HAP-1 (cell line): ENCODE results near the gene CHST10.
A peak's percentile ranks its signal among the peaks of the same experiment; 100 is the strongest.

Experiments
- DNase-seq, 2 experiments: peaks; one replicate each; pipeline ENCODE4 v3.0.0-alpha.2; 2016 to 2020; ENCODE audit warnings: low spot score in 2 of 2
- H3K27me3 ChIP-seq: fragments of 250-450 bp; sonication (Bioruptor Pico); 2 replicates; pipeline ENCODE4 v1.5.1; 2020; ENCODE audit warnings: low read depth, mild to moderate bottlenecking, moderate library complexity
- H3K36me3 ChIP-seq: fragments of 250-450 bp; sonication (Bioruptor Pico); replicated peaks from 2 replicates; pipeline ENCODE4 v1.5.1; 2020; ENCODE audit warnings: mild to moderate bottlenecking
- H3K4me1 ChIP-seq: fragments of 250-450 bp; sonication (Bioruptor Pico); 2 replicates; pipeline ENCODE4 v1.5.1; 2020; ENCODE audit warnings: mild to moderate bottlenecking
- H3K4me3 ChIP-seq: fragments of 250-450 bp; sonication (Bioruptor Pico); 2 replicates; pipeline ENCODE4 v1.5.1; 2020; ENCODE audit warnings: mild to moderate bottlenecking, moderate library complexity
- H3K9me3 ChIP-seq: fragments of 250-450 bp; sonication (Bioruptor Pico); 2 replicates; pipeline ENCODE4 v1.5.1; 2020; ENCODE audit warnings: mild to moderate bottlenecking, moderate library complexity
- in situ Hi-C: fragments of 300-500 bp; cut with MboI; formaldehyde crosslinking; loops from 3 replicates; pipeline ENCODE4 v1.14.3; 2020; ENCODE audit warnings: low sequenced_read_pairs, inconsistent platforms, mixed read lengths

CHST10 gene

GRCh38 chr2:100395532-100396350, 21.7 kb downstream of the CHST10 start:
- H3K36me3 ChIP-seq, result no peaks in the 10 kb centered on the region
- no peaks in the 10 kb centered on the region for H3K9me3 ChIP-seq
- H3K4me1 ChIP-seq, result no peaks in the 10 kb centered on the region
- no peak overlapping the region for H3K4me3 ChIP-seq
- in situ Hi-C loops, result no loop called here
- no peak for DNase-seq
- H3K27me3 ChIP-seq, result no peaks in the 10 kb centered on the region

- H3K36me3 ChIP-seq, result no peaks in the 10 kb centered on the region
- DNase-seq, result no peak
- no peaks in the 10 kb centered on the region for H3K4me1 ChIP-seq
- no peaks in the 10 kb centered on the region for H3K9me3 ChIP-seq
- no peak overlapping the region for H3K4me3 ChIP-seq
- in situ Hi-C loops, result no loop called here
- H3K27me3 ChIP-seq, result no peaks in the 10 kb centered on the region
Observed at GRCh38 chr2:100394111-100394641, 23.3 kb downstream of the CHST10 start.

GRCh38 chr2:100393362-100393761, 24.1 kb downstream of the CHST10 start:
- in situ Hi-C loops, result no loop called here
- H3K27me3 ChIP-seq, result no peaks in the 10 kb centered on the region
- H3K4me3 ChIP-seq, result no peak overlapping the region
- no peaks in the 10 kb centered on the region for H3K4me1 ChIP-seq
- no peak for DNase-seq
- H3K9me3 ChIP-seq, result no peaks in the 10 kb centered on the region
- H3K36me3 ChIP-seq, result no peaks in the 10 kb centered on the region

GRCh38 chr2:100392715-100393114, 24.8 kb downstream of the CHST10 start:
- DNase-seq, result no peak
- Histone ChIP-seq H3K27me3 (no peaks in the 10 kb centered on the region), H3K4me1 (no peaks in the 10 kb centered on the region), H3K9me3 (no peaks in the 10 kb centered on the region), H3K4me3 (no peak overlapping the region), H3K36me3 (no peaks in the 10 kb centered on the region)
- in situ Hi-C loops, result no loop called here

- no peaks in the 10 kb centered on the region for H3K36me3 ChIP-seq
- in situ Hi-C loops, result no loop called here
- H3K4me1 ChIP-seq, result no peaks in the 10 kb centered on the region
- no peaks in the 10 kb centered on the region for H3K9me3 ChIP-seq
- H3K27me3 ChIP-seq, result no peaks in the 10 kb centered on the region
- no peak for DNase-seq
- no peak overlapping the region for H3K4me3 ChIP-seq
Observed at GRCh38 chr2:100391735-100392515, 25.5 kb downstream of the CHST10 start.

- H3K9me3 ChIP-seq, result no peaks in the 10 kb centered on the region
- no peaks in the 10 kb centered on the region for H3K27me3 ChIP-seq
- no peaks in the 10 kb centered on the region for H3K36me3 ChIP-seq
- no peaks in the 10 kb centered on the region for H3K4me1 ChIP-seq
- no peak overlapping the region for H3K4me3 ChIP-seq
- in situ Hi-C loops, result no loop called here
- no peak for DNase-seq
Observed at GRCh38 chr2:100390001-100390940, 27.2 kb downstream of the CHST10 start.

GRCh38 chr2:100388703-100389102, 28.8 kb downstream of the CHST10 start:
- Histone ChIP-seq H3K4me3 (no peak overlapping the region), H3K9me3 (no peaks in the 10 kb centered on the region), H3K4me1 (no peaks in the 10 kb centered on the region), H3K36me3 (no peaks in the 10 kb centered on the region), H3K27me3 (no peaks in the 10 kb centered on the region)
- in situ Hi-C loops, result no loop called here
- DNase-seq, result no peak

GRCh38 chr2:100383954-100384353, 33.5 kb downstream of the CHST10 start:
- H3K9me3 ChIP-seq, result no peaks in the 10 kb centered on the region
- no peaks in the 10 kb centered on the region for H3K36me3 ChIP-seq
- no peak overlapping the region for H3K4me3 ChIP-seq
- in situ Hi-C loops, result loop anchor here (5.0 kb wide), 1 partner anchor 122 kb away; no protein-coding TSS in a partner anchor
- no peaks in the 10 kb centered on the region for H3K27me3 ChIP-seq
- DNase-seq, result no peak
- no peaks in the 10 kb centered on the region for H3K4me1 ChIP-seq

GRCh38 chr2:100383306-100383705, 34.2 kb downstream of the CHST10 start:
- in situ Hi-C loops, result loop anchor here (5.0 kb wide), 1 partner anchor 121 kb away; no protein-coding TSS in a partner anchor
- no peak for DNase-seq

GRCh38 chr2:100381240-100381639, 36.2 kb downstream of the CHST10 start:
- peak; percentile 74 to 92 for DNase-seq
- in situ Hi-C loops, result loop anchor here (5.0 kb wide), 1 partner anchor 119 kb away; no protein-coding TSS in a partner anchor
- H3K4me3 ChIP-seq, result no peak overlapping the region

More at GRCh38 chr2:100383306-100383705, 34.2 kb downstream of the CHST10 start:
- H3K4me3 ChIP-seq, result no peak overlapping the region
- H3K36me3 ChIP-seq, result no peaks in the 10 kb centered on the region
- H3K4me1 ChIP-seq, result no peaks in the 10 kb centered on the region
- no peaks in the 10 kb centered on the region for H3K27me3 ChIP-seq
- H3K9me3 ChIP-seq, result no peaks in the 10 kb centered on the region

GRCh38 chr2:100380681-100381080, 36.8 kb downstream of the CHST10 start:
- Histone ChIP-seq H3K4me3 (no peak overlapping the region), H3K36me3 (no peaks in the 10 kb centered on the region), H3K4me1 (no peaks in the 10 kb centered on the region), H3K27me3 (no peaks in the 10 kb centered on the region), H3K9me3 (no peaks in the 10 kb centered on the region)
- no peak for DNase-seq
- in situ Hi-C loops, result loop anchor here (5.0 kb wide), 1 partner anchor 118 kb away; no protein-coding TSS in a partner anchor

More at GRCh38 chr2:100381240-100381639, 36.2 kb downstream of the CHST10 start:
- Histone ChIP-seq H3K27me3 (no peaks in the 10 kb centered on the region), H3K9me3 (no peaks in the 10 kb centered on the region), H3K4me1 (no peaks in the 10 kb centered on the region), H3K36me3 (no peaks in the 10 kb centered on the region)

- Histone ChIP-seq H3K4me1 (no peaks in the 10 kb centered on the region), H3K4me3 (no peak overlapping the region), H3K36me3 (no peaks in the 10 kb centered on the region), H3K9me3 (no peaks in the 10 kb centered on the region), H3K27me3 (peaks cover 3% of the 10 kb centered on the region)
- in situ Hi-C loops, result no loop called here
- DNase-seq, result no peak
Observed at GRCh38 chr2:100376836-100377235, 40.6 kb downstream of the CHST10 start.

- in situ Hi-C loops, result no loop called here
- no peaks in the 10 kb centered on the region for H3K36me3 ChIP-seq
- no peak for DNase-seq
- H3K9me3 ChIP-seq, result no peaks in the 10 kb centered on the region
- H3K27me3 ChIP-seq, result no peaks in the 10 kb centered on the region
- no peak overlapping the region for H3K4me3 ChIP-seq
- H3K4me1 ChIP-seq, result peaks cover 6% of the 10 kb centered on the region; the same call in 1 of the 2 replicates
Observed at GRCh38 chr2:100367163-100367562, 50.3 kb downstream of the CHST10 start.
